K562 (cell line): ENCODE measurements around the gene SLC66A3. TPM values are rescaled to one million over a fixed set of nuclear protein-coding genes. Genes with fewer than 3 reads are reported as not detected.
A peak's percentile ranks its signal among the peaks of the same experiment; 100 is the strongest.

Experiments used
- ATAC-seq: fragments of 200-7000 bp; cut with Tn5 transposase; 3 replicates; pipeline ENCODE4 v1.9.1; 2020; ENCODE audit warnings: moderate library complexity
- BruUV-seq: library from RNA; stranded (reverse); fragments of 400-500 nt; replicated peaks from 2 replicates; lab custom pipeline; 2021; lab: Mats Ljungman, UMichigan
- CTCF ChIA-PET: fragments of 300-600 bp; formaldehyde crosslinking; extraction: SDS; loops from one replicate; lab custom pipeline; 2021; ENCODE audit warnings: low intra/inter-chr PET ratio; lab: Yijun Ruan, JAX
- POLR2A ChIA-PET: fragments of 300-600, 350-650 bp; sonication (Branson Sonifier 250); formaldehyde crosslinking; extraction: SDS; loops from one replicate; lab custom pipeline; 2021; ENCODE audit warnings: antibody characterized with exemption, inconsistent platforms; lab: Yijun Ruan, JAX
- DNase-seq, 4 experiments: peaks; one replicate each; pipeline versions ENCODE4 v3.0.0 to v3.0.0-alpha.2; 2011 to 2018; ENCODE audit warnings: low spot score in 3 of 4, mixed read lengths in 3 of 4; ENCODE audit errors: extremely low read depth in 1 of 4
- FAIRE-seq: peaks from 2 replicates; lab custom pipeline; 2011; peaks lifted over from hg19 to GRCh38; lab: Jason Lieb, UNC
- H2AFZ ChIP-seq: 2 replicates; pipeline ENCODE4 v1.6.0; 2011; ENCODE audit warnings: low read depth, low read length, control low read depth, inconsistent platforms
- H3K27ac ChIP-seq: fragments of 200-600 bp; 3 replicates; pipeline ENCODE4 v1.8.0; 2011; ENCODE audit warnings: low read depth, mild to moderate bottlenecking, control low read depth, inconsistent platforms, low read length, moderate library complexity, mixed read lengths; ENCODE audit errors: extremely low read depth
- H3K27me3 ChIP-seq, 2 experiments: fragments of 300-600 bp in 1 of 2; 2 replicates in 1 of 2; 3 replicates in 1 of 2; pipeline versions ENCODE4 v1.6.0 to v1.8.0; 2011; ENCODE audit warnings: inconsistent platforms in 2 of 2, low read length in 2 of 2, mild to moderate bottlenecking in 1 of 2, mixed read lengths in 1 of 2, moderate library complexity in 1 of 2; ENCODE audit not compliant: control insufficient read depth in 2 of 2, insufficient read depth in 2 of 2
- H3K36me3 ChIP-seq: fragments of 300-600 bp; 3 replicates; pipeline ENCODE4 v1.8.0; 2011; ENCODE audit warnings: mild to moderate bottlenecking, low read length, inconsistent platforms; ENCODE audit not compliant: control insufficient read depth, insufficient read depth
- H3K4me1 ChIP-seq, 2 experiments: fragments of 200-600 bp in 1 of 2; replicated peaks in 1 of 2; 2 replicates in 1 of 2; 3 replicates in 1 of 2; pipeline versions ENCODE4 v1.5.1 to v1.8.0; 2011; ENCODE audit warnings: inconsistent platforms in 2 of 2, low read length in 2 of 2, mild to moderate bottlenecking in 1 of 2, mixed read lengths in 1 of 2, moderate library complexity in 1 of 2; ENCODE audit not compliant: control insufficient read depth in 2 of 2, insufficient read depth in 2 of 2
- H3K4me2 ChIP-seq: 2 replicates; pipeline ENCODE4 v1.6.1; 2011; ENCODE audit warnings: low read length, control low read depth, inconsistent platforms, mixed read lengths; ENCODE audit not compliant: insufficient read depth
- H3K4me3 ChIP-seq: fragments of 200-600 bp; sonication (generic), shearing (Covaris generic); 2 replicates; pipeline ENCODE4 v1.5.1; 2016; ENCODE audit warnings: control low read depth, inconsistent platforms
- H3K79me2 ChIP-seq: fragments of 200-600 bp; 3 replicates; pipeline ENCODE4 v1.8.0; 2011; ENCODE audit warnings: low read length, inconsistent platforms; ENCODE audit not compliant: control insufficient read depth, insufficient read depth
- H3K9ac ChIP-seq, 2 experiments: 2 replicates each; pipeline versions ENCODE4 v1.6.0 to v1.6.1; 2011; ENCODE audit warnings: low read depth in 2 of 2, low read length in 2 of 2, control low read depth in 1 of 2, inconsistent platforms in 1 of 2, mild to moderate bottlenecking in 1 of 2, mixed read lengths in 1 of 2; ENCODE audit not compliant: insufficient read depth in 1 of 2
- H3K9me1 ChIP-seq: one replicate; pipeline ENCODE4 v1.6.0; 2011; ENCODE audit warnings: inconsistent platforms, mild to moderate bottlenecking, low read length, moderate library complexity; ENCODE audit not compliant: control insufficient read depth, insufficient read depth
- H3K9me3 ChIP-seq: replicated peaks from 2 replicates; pipeline ENCODE4 v1.5.1; 2011; ENCODE audit warnings: low read depth, low read length, inconsistent platforms; ENCODE audit not compliant: control insufficient read depth, insufficient read depth
- H4K20me1 ChIP-seq: replicated peaks from 2 replicates; pipeline ENCODE4 v1.6.1; 2011; ENCODE audit warnings: low read length, inconsistent platforms, mixed read lengths; ENCODE audit not compliant: control insufficient read depth, insufficient read depth
- ATF3 ChIP-seq, 2 experiments: fragments of 450-650 bp in 1 of 2; sonication (generic) in 1 of 2; formaldehyde crosslinking in 1 of 2; IDR thresholded peaks in 1 of 2; conservative IDR thresholded peaks in 1 of 2; 2 replicates each; pipeline versions ENCODE4 v1.6.1 to v1.8.1; 2016 to 2023; ENCODE audit warnings: mild to moderate bottlenecking in 2 of 2, moderate library complexity in 2 of 2, inconsistent platforms in 1 of 2, missing genetic modification reagents in 1 of 2
- CEBPG ChIP-seq, 3 experiments: fragments of 200-800 bp in 1 of 3; sonication (Bioruptor generic) in 1 of 3; sonication (generic) in 1 of 3; formaldehyde crosslinking in 1 of 3; IDR thresholded peaks in 2 of 3; conservative IDR thresholded peaks in 1 of 3; 2 replicates each; pipeline versions ENCODE4 v1.6.1 to v1.8.0; 2016 to 2022; ENCODE audit warnings: missing compliant biosample characterization in 2 of 3, missing genetic modification characterization in 2 of 3, mild to moderate bottlenecking in 1 of 3, missing genetic modification reagents in 1 of 3
- CTCF ChIP-seq, 3 experiments: IDR thresholded peaks in 2 of 3; conservative IDR thresholded peaks in 1 of 3; 2 replicates each; pipeline ENCODE4 v1.5.1; 2011 to 2012; ENCODE audit warnings: low read length in 3 of 3, mild to moderate bottlenecking in 3 of 3, control low read depth in 2 of 3, improper control_type of control experiment in 1 of 3, inconsistent platforms in 1 of 3, low read depth in 1 of 3, mixed read lengths in 1 of 3, moderate library complexity in 1 of 3; ENCODE audit not compliant: insufficient read depth in 2 of 3
- FOSL1 ChIP-seq: fragments of 200-800 bp; sonication (Bioruptor generic); conservative IDR thresholded peaks from 2 replicates; pipeline ENCODE4 v1.6.1; 2016; ENCODE audit warnings: missing genetic modification characterization, missing compliant biosample characterization
- HNRNPUL1 ChIP-seq: fragments of 200-400 bp; formaldehyde crosslinking; IDR thresholded peaks from 2 replicates; pipeline ENCODE4 v1.6.1; 2017; ENCODE audit warnings: low read length
- KAT8 ChIP-seq: fragments of 450-650 bp; IDR thresholded peaks from 2 replicates; pipeline ENCODE4 v1.6.1; 2016; ENCODE audit warnings: low read depth, mild to moderate bottlenecking
- NFRKB ChIP-seq: fragments of 450-650 bp; IDR thresholded peaks from 2 replicates; pipeline ENCODE4 v1.6.1; 2016; ENCODE audit warnings: low read depth
- RAD21 ChIP-seq, 2 experiments: fragments of 250-450 bp in 1 of 2; fragments of 450-650 bp in 1 of 2; sonication (Bioruptor Pico) in 1 of 2; formaldehyde crosslinking in 1 of 2; IDR thresholded peaks in 1 of 2; conservative IDR thresholded peaks in 1 of 2; 2 replicates each; pipeline versions ENCODE4 v1.4.0 to v1.8.0; 2020 to 2022; ENCODE audit warnings: mild to moderate bottlenecking in 2 of 2, moderate library complexity in 1 of 2
- WGBS: fragments of 100-300 bp; shearing (Covaris generic); methylation state at CpG from one replicate; pipeline ENCODE4 v1.1.6; 2016; ENCODE audit warnings: low coverage, mixed read lengths; ENCODE audit not compliant: insufficient coverage; ENCODE audit errors: missing lambda C conversion rate; 5-methylcytosine and 5-hydroxymethylcytosine counted together
- in situ Hi-C: fragments of 300-500 bp; cut with MboI; formaldehyde crosslinking; loops from 4 replicates; pipeline ENCODE4 v1.15.0; 2018; ENCODE audit warnings: inconsistent platforms, mixed read lengths
- intact Hi-C: fragments of 100-400 bp; cut with micrococcal nuclease; formaldehyde crosslinking; loops from 2 replicates; pipeline ENCODE4 v1.14.2; 2022
- polyA plus RNA-seq, 8 experiments: library from polyadenylated mRNA; depleted of rRNA in 4 of 8; stranded (reverse) in 5 of 8; unstranded in 3 of 8; fragments of >200 nt; fragmentation: Nextera tagmentation in 2 of 8; fragmentation: Illumina TruSeq in 1 of 8; extraction: Ambion mirVana in 2 of 8; extraction: Trizol in 1 of 8; gene quantifications; 2 replicates each; pipeline versions ENCODE4 v1.2.1 to v1.2.3, GENCODE V29; 2011 to 2014; ENCODE audit warnings: inconsistent platforms in 1 of 8, missing spikeins in 1 of 8
- total RNA-seq, 7 experiments: library from RNA; depleted of rRNA in 6 of 7; stranded (reverse); fragments of >200 nt in 6 of 7; fragmentation: Illumina TruSeq in 2 of 7; extraction: Trizol in 2 of 7; gene quantifications; 2 replicates each; pipeline versions ENCODE4 v1.2.1 to v1.2.3, GENCODE V29; 2011 to 2021; ENCODE audit warnings: low replicate concordance in 1 of 7

SLC66A3 gene
- total and polyA plus RNA-seq, 9 of the 15 experiments (the other 6 are each of a cell fraction or from before 2014, with no cell fraction given), result 2.8 to 30.0 (median 9.1) TPM

GRCh38 chr2:11144738-11145079, 10.6 kb upstream of the SLC66A3 start:
- BruUV-seq, result no TSS peak
- ChIA-PET POLR2A (interaction anchor here (2.3 kb wide), 1 partner anchor 12 kb away, joined by 7 read pairs; a partner anchor contains a TSS), CTCF (interaction anchor here (0.6 kb wide), 2 partner anchors 150 to 610 kb away, joined by 3 to 4 read pairs; no protein-coding TSS in a partner anchor)

More at GRCh38 chr2:11144738-11145079, 10.6 kb upstream of the SLC66A3 start:
- no peak overlapping the region for H2AFZ ChIP-seq
- H3K9ac ChIP-seq, result no peak overlapping the region
- H3K36me3 ChIP-seq, result no peaks in the 10 kb centered on the region
- no peaks in the 10 kb centered on the region for H3K79me2 ChIP-seq
- H3K9me3 ChIP-seq, result 0 out of 2 replicates have a peak, but pooled peaks cover 4% of the 10 kb centered on the region
- in situ Hi-C loops, result loop anchor here (25.0 kb wide), 1 partner anchor 268 kb away; no protein-coding TSS in a partner anchor
- FAIRE-seq (no peak), ATAC-seq (peak; percentile 57), DNase-seq (no peak)
- no peaks in the 10 kb centered on the region for H3K4me1 ChIP-seq
- intact Hi-C loops, result no loop called here
- no peaks in the 10 kb centered on the region for H4K20me1 ChIP-seq
- no peak overlapping the region for H3K4me2 ChIP-seq
- no peaks in the 10 kb centered on the region for H3K9me1 ChIP-seq
- 0 out of 4 replicates have a peak, but pooled peaks of 1 of the 2 experiments have one; percentile 17 for TF ChIP-seq RAD21 (CRISPR knock-in tag; conservative IDR thresholded peaks at IDR 0.05 in 1 of 2, IDR thresholded peaks at IDR 0.05 in 1 of 2)
- no peak for TF ChIP-seq FOSL1 (tag)
- no peak for TF ChIP-seq HNRNPUL1
- peak in 1 of 3 experiments; percentile 22; a peak in 2 of 6 replicates for TF ChIP-seq CTCF (IDR thresholded peaks at IDR 0.05 in 2 of 3, conservative IDR thresholded peaks at IDR 0.05 in 1 of 3; ENCODE audit: insufficient read depth in 2 of 3, low read depth in 1 of 3, low read length in 3 of 3)
- TF ChIP-seq KAT8, result no peak
- no peak for TF ChIP-seq CEBPG (CRISPR knock-in tag; IDR thresholded peaks at IDR 0.05)
- peak in 1 of 2 experiments; percentile 49; a peak in 2 of 4 replicates for TF ChIP-seq CEBPG (tag; conservative IDR thresholded peaks at IDR 0.05 in 1 of 2, IDR thresholded peaks at IDR 0.05 in 1 of 2)
- TF ChIP-seq NFRKB, result no peak
- 0 out of 2 replicates have a peak, but pooled peaks have one; percentile 33 for TF ChIP-seq ATF3 (IDR thresholded peaks at IDR 0.05)
- TF ChIP-seq ATF3 (CRISPR knock-in tag; conservative IDR thresholded peaks at IDR 0.05), result no peak
- H3K4me3 ChIP-seq, result no peak overlapping the region
- peaks cover 8 to 54% of the 10 kb centered on the region in 2 experiments for H3K27me3 ChIP-seq
- WGBS, result 21% methylated on average over 6 of the region's 6 CpGs
- no peak overlapping the region for H3K27ac ChIP-seq
